ENCODE data around the gene HDAC7. TPM values are rescaled to one million over a fixed set of nuclear protein-coding genes. Genes with fewer than 3 reads are reported as not detected.

HDAC7 gene
- total RNA-seq, 1 donor: 25.4 TPM

DNA sequence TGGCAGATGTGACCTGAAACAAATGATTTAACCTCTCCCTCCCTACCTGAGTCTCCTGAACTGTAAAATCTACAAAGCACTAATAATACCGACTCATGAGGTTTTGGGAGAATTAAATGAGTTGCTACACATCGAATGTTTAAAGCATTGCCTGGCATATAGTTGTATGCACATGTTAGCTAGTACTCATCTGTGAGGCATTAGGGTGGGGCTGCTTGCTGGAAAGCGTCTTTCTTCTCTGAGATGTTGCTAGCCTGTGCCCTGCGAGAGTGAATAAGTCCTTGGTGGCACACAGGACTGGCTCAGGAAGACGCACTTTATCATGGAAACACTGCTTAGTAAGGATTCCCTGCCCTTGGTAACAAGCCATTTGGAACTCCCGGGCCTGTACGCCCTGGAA lies 67.2 kb downstream of the HDAC7 start:
- Histone ChIP-seq H3K4me3 (ENCODE audit: low read length) (no peak overlapping the region), H3K4me1 (ENCODE audit: insufficient read depth, low read length) (peaks cover 24% of the 10 kb centered on the region), H3K27me3 (ENCODE audit: insufficient read depth, low read length) (no peaks in the 10 kb centered on the region)

DNA sequence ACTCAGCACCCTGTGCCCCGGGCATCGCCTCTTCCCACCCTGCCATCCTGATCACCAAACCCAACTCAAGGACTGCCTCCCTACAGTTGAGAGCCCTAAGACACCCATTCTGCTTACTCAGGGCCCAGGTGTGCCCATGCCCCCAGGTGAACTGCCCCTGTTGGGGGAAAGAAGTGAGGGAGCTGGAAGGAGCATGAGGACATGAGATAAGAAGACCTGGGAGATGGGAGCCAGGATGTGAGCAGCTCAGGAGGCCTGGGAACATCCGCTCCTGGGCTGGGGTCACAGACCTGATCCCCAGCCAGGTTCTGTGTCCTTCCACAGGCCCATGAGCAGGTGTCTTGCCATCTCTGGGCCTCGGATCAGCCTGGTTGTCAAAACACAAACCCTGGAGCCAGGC lies 67.6 kb downstream of the HDAC7 start:
- Histone ChIP-seq H3K4me1 (ENCODE audit: insufficient read depth, low read length) (peaks cover 25% of the 10 kb centered on the region), H3K27me3 (ENCODE audit: insufficient read depth, low read length) (no peaks in the 10 kb centered on the region), H3K9me3 (ENCODE audit: low read depth, low read length) (no peaks in the 10 kb centered on the region), H3K4me3 (ENCODE audit: low read length) (no peak overlapping the region)

More for the DNA sequence above, 67.2 kb downstream of the HDAC7 start:
- no peaks in the 10 kb centered on the region for H3K9me3 ChIP-seq (ENCODE audit: low read depth, low read length)

DNA sequence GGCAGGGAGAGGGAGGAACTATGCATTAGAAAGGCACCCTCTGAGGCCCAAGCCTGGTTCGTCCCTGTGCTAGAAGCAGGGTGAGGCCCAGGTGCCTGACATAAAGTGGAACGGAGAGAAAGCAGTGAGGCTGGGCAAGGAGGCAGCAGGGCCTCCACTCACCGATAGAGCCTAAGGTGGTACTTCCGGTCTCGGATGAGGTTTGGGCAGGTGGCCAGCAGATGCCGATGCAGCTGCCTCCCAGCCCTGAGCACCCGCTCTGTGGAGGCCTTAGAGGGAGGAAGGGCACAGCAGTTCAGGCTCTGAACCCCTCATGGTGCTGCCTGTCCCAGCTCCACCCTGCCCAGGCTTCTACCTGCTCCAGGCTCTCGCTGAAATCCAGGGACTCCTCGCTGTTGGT lies 68.1 kb downstream of the HDAC7 start:
- Histone ChIP-seq H3K4me3 (ENCODE audit: low read length) (no peak overlapping the region), H3K9me3 (ENCODE audit: low read depth, low read length) (no peaks in the 10 kb centered on the region), H3K27me3 (ENCODE audit: insufficient read depth, low read length) (no peaks in the 10 kb centered on the region), H3K4me1 (ENCODE audit: insufficient read depth, low read length) (peaks cover 31% of the 10 kb centered on the region)

DNA sequence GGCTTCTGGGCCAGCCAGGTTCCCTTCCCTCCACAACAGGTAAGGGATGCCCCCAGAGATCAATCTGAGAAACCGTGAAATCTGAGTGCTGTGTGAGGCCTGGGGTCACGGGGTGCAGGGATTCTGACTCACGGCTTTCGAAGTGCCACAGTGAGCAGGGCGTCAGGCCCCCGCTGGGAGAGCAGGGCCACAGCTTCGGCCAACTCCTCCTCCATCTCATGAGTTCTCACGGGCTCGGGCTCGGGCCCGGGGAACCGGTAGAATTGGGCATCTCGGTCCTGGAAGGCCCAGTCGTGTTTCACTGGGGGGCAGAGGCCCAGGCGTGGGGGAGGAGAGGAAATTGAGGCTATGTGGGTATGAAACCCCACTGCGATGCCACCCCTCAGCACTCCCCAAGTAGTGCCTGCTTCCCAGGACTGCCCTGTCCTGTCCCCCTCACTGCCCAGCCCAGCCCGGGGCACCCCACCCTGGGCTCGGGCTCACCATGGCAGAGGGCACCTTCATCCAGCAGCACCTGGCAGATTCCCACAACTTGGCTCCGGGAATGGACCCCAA lies 68.7 kb downstream of the HDAC7 start:
- Histone ChIP-seq H3K4me1 (ENCODE audit: insufficient read depth, low read length) (peaks cover 31% of the 10 kb centered on the region), H3K27me3 (ENCODE audit: insufficient read depth, low read length) (no peaks in the 10 kb centered on the region), H3K4me3 (ENCODE audit: low read length) (no peak overlapping the region), H3K9me3 (ENCODE audit: low read depth, low read length) (no peaks in the 10 kb centered on the region)

GRCh38 chr12:47750229-47750798 lies 69.4 kb downstream of the HDAC7 start:
- no peaks in the 10 kb centered on the region for H3K27me3 ChIP-seq (ENCODE audit: insufficient read depth, low read length)
- H3K4me1 ChIP-seq (ENCODE audit: insufficient read depth, low read length): peaks cover 24% of the 10 kb centered on the region
- no peaks in the 10 kb centered on the region for H3K9me3 ChIP-seq (ENCODE audit: low read depth, low read length)
- no peak overlapping the region for H3K4me3 ChIP-seq (ENCODE audit: low read length)

DNA sequence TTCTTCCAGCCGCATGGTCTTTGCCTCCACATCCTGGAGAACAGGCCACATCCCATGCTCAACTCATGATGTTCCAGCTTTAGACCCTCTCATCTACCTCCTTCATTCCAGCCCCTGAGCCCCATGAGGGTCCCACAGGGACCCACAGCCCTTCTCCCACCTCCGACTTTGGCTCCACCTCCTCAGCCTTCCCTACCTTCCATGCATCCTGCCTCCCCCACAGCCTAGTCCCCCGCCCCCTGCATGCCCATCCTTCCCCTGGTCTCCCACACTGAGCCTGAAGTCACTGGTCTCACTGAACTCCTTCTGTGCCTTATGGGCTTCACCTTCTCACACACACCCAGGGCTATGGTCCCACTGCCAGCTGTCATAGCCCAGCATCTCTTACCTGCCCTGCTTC lies 70.8 kb downstream of the HDAC7 start:
- no peak overlapping the region for H3K4me3 ChIP-seq (ENCODE audit: low read length)
- H3K4me1 ChIP-seq (ENCODE audit: insufficient read depth, low read length): peaks cover 22% of the 10 kb centered on the region
- no peaks in the 10 kb centered on the region for H3K27me3 ChIP-seq (ENCODE audit: insufficient read depth, low read length)
- no peaks in the 10 kb centered on the region for H3K9me3 ChIP-seq (ENCODE audit: low read depth, low read length)

- Histone ChIP-seq H3K27me3 (ENCODE audit: insufficient read depth, low read length) (no peaks in the 10 kb centered on the region), H3K4me3 (ENCODE audit: low read length) (no peak overlapping the region), H3K9me3 (ENCODE audit: low read depth, low read length) (no peaks in the 10 kb centered on the region), H3K4me1 (ENCODE audit: insufficient read depth, low read length) (peaks cover 18% of the 10 kb centered on the region)
Observed at GRCh38 chr12:47748507-47748828, 71.2 kb downstream of the HDAC7 start.

GRCh38 chr12:47747596-47748506 lies 71.9 kb downstream of the HDAC7 start:
- Histone ChIP-seq H3K27me3 (ENCODE audit: insufficient read depth, low read length) (no peaks in the 10 kb centered on the region), H3K4me1 (ENCODE audit: insufficient read depth, low read length) (peaks cover 14% of the 10 kb centered on the region), H3K9me3 (ENCODE audit: low read depth, low read length) (no peaks in the 10 kb centered on the region), H3K4me3 (ENCODE audit: low read length) (no peak overlapping the region)

GRCh38 chr12:47747126-47747525 lies 72.6 kb downstream of the HDAC7 start:
- Histone ChIP-seq H3K9me3 (ENCODE audit: low read depth, low read length) (no peaks in the 10 kb centered on the region), H3K27me3 (ENCODE audit: insufficient read depth, low read length) (no peaks in the 10 kb centered on the region), H3K4me1 (ENCODE audit: insufficient read depth, low read length) (peaks cover 14% of the 10 kb centered on the region), H3K4me3 (ENCODE audit: low read length) (no peak overlapping the region)

DNA sequence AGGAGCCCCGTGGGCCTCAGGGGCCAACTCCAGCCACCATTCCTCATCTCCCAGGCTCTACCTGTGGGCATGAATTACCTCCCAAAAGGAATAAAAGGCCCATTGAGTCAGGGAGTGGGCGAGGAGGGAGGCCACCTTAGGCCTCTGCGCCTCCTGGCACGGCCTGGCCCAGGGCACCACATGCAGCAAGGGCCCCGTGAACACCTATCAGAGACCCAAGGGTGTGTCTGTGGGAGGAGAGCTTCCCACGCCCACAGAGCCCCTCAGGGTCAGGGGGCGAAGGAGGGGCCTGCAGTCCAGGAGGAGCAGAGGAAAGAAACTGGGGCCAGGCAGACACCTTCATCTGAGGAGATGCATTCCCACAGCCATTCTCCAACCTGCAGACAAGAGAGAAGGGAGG lies 73.2 kb downstream of the HDAC7 start:
- Histone ChIP-seq H3K9me3 (ENCODE audit: low read depth, low read length) (no peaks in the 10 kb centered on the region), H3K4me1 (ENCODE audit: insufficient read depth, low read length) (peaks cover 19% of the 10 kb centered on the region), H3K4me3 (ENCODE audit: low read length) (no peak overlapping the region), H3K27me3 (ENCODE audit: insufficient read depth, low read length) (no peaks in the 10 kb centered on the region)

DNA sequence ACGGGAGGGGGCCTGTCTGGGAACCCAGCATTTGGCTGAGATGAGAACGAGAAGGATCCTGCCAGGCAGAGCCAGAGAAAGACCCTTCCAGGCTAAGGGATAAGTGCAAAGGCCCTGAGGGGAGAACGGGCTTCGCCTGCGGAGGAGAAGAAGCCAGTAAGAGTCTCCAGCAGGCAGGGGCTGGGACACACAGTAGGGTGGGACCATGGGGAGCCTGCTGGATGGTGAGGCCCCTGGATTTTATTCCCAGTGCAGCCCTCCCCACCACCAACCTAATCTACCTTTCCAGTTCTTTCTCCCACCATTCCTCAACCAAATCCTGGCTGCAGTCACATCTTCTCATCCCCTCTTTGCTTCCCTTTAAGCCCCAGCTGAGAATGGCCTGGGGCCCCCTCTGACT lies 73.6 kb downstream of the HDAC7 start:
- H3K4me3 ChIP-seq (ENCODE audit: low read length): no peak overlapping the region
- H3K9me3 ChIP-seq (ENCODE audit: low read depth, low read length): no peaks in the 10 kb centered on the region
- peaks cover 24% of the 10 kb centered on the region for H3K4me1 ChIP-seq (ENCODE audit: insufficient read depth, low read length)
- H3K27me3 ChIP-seq (ENCODE audit: insufficient read depth, low read length): no peaks in the 10 kb centered on the region

GRCh38 chr12:47745485-47746041 lies 74.1 kb downstream of the HDAC7 start:
- Histone ChIP-seq H3K4me1 (ENCODE audit: insufficient read depth, low read length) (peaks cover 29% of the 10 kb centered on the region), H3K9me3 (ENCODE audit: low read depth, low read length) (no peaks in the 10 kb centered on the region), H3K27me3 (ENCODE audit: insufficient read depth, low read length) (no peaks in the 10 kb centered on the region), H3K4me3 (ENCODE audit: low read length) (no peak overlapping the region)

DNA sequence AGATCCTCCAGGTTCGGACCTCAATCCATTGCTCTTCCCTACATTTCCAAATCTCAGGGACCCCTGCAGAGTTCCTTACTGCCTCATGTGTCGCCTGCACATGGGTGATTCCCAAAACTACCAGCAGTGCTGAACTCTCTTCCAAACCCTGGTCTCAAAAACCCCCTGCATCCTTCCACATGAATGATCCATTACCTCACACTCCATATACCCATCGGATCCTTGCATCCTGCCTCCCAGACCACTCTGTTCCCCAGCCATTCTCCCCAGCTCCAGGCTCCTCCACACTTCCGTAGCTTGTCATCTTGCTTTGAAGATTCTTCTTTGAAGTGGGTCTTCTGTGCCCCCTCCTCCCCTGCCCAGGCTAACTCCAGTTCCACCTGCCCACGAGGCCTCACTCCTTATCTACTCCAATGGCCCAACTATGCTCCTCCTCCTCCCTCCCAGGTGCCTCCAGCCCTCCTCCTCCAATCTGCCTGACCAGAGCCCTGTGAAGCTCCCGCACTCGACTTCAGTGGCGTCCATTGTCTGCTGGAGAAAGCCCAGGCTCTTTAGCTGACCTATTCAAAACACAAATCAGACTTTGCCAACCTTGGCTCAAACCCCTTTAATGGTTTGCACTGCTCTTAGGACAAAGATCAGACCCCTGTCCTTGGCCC lies 74.8 kb downstream of the HDAC7 start:
- Histone ChIP-seq H3K4me3 (ENCODE audit: low read length) (no peak overlapping the region), H3K4me1 (ENCODE audit: insufficient read depth, low read length) (peaks cover 36% of the 10 kb centered on the region), H3K27me3 (ENCODE audit: insufficient read depth, low read length) (no peaks in the 10 kb centered on the region), H3K9me3 (ENCODE audit: low read depth, low read length) (no peaks in the 10 kb centered on the region)

- peaks cover 42% of the 10 kb centered on the region for H3K4me1 ChIP-seq (ENCODE audit: insufficient read depth, low read length)
- H3K4me3 ChIP-seq (ENCODE audit: low read length): no peak overlapping the region
Observed at GRCh38 chr12:47744005-47744651, 75.6 kb downstream of the HDAC7 start.

More at GRCh38 chr12:47744005-47744651, 75.6 kb downstream of the HDAC7 start:
- Histone ChIP-seq H3K9me3 (ENCODE audit: low read depth, low read length) (no peaks in the 10 kb centered on the region), H3K27me3 (ENCODE audit: insufficient read depth, low read length) (no peaks in the 10 kb centered on the region)

Data from mononuclear cell (primary cell).